Naive thymus-derived CD4-positive, alpha-beta T cell (primary cell): Measurements from ENCODE around the gene ANK3. TPM values are rescaled to one million over a fixed set of nuclear protein-coding genes. Genes with fewer than 3 reads are reported as not detected.

Experiments
- ATAC-seq: fragments of 150-1000 bp; cut with Tn5 transposase; 2 replicates; pipeline ENCODE4 v1.10.0; 2021; ENCODE audit warnings: mild to moderate bottlenecking, moderate library complexity
- CTCF ChIA-PET: fragments of 350-600 bp; sonication (Branson Sonifier 250); formaldehyde crosslinking; loops from one replicate; lab custom pipeline; 2021; ENCODE audit warnings: antibody characterized with exemption; lab: Charles Lee
- POLR2A ChIA-PET: fragments of 350-600 bp; sonication (Branson Sonifier 250); formaldehyde crosslinking; loops from one replicate; lab custom pipeline; 2021; ENCODE audit warnings: antibody characterized with exemption, inconsistent platforms; lab: Charles Lee
- DNase-seq, 9 donors: peaks; one replicate each; pipeline versions ENCODE4 v3.0.0 to v3.0.0-alpha.2; 2020 to 2022; ENCODE audit warnings: mixed read lengths in 1 of 9
- H3K27ac ChIP-seq: one replicate; pipeline ENCODE4 v1.7.0; 2013; ENCODE audit warnings: mild to moderate bottlenecking, low read depth, low read length, moderate library complexity
- H3K27me3 ChIP-seq, 2 donors: one replicate each; pipeline ENCODE4 v1.7.0; 2013; ENCODE audit warnings: low read length in 2 of 2, mild to moderate bottlenecking in 2 of 2, moderate library complexity in 2 of 2; ENCODE audit not compliant: control insufficient read depth in 2 of 2, insufficient read depth in 2 of 2
- H3K36me3 ChIP-seq, 3 experiments: 1 replicate in 2 of 3; 2 replicates in 1 of 3; pipeline ENCODE4 v1.7.0; 2013; ENCODE audit warnings: low read length in 3 of 3, mild to moderate bottlenecking in 3 of 3, moderate library complexity in 1 of 3; ENCODE audit not compliant: insufficient read depth in 3 of 3, control insufficient read depth in 2 of 3
- H3K4me1 ChIP-seq, 2 donors: one replicate each; pipeline ENCODE4 v1.7.0; 2013; ENCODE audit warnings: low read length in 2 of 2, mild to moderate bottlenecking in 2 of 2, moderate library complexity in 1 of 2; ENCODE audit not compliant: control insufficient read depth in 2 of 2, insufficient read depth in 2 of 2
- H3K4me3 ChIP-seq: 2 replicates; pipeline ENCODE4 v1.7.0; 2013; ENCODE audit warnings: mild to moderate bottlenecking, low read length
- H3K9me3 ChIP-seq, 3 experiments: 1 replicate in 2 of 3; 2 replicates in 1 of 3; pipeline ENCODE4 v1.7.0; 2013; ENCODE audit warnings: low read length in 3 of 3; ENCODE audit not compliant: control insufficient read depth in 2 of 3
- H3K27ac Mint-ChIP-seq, 9 donors: one replicate each; pipeline ENCODE4 v1.8.0; 2020 to 2022; ENCODE audit warnings: mixed read lengths in 9 of 9, mild to moderate bottlenecking in 8 of 9, moderate library complexity in 5 of 9, inconsistent platforms in 2 of 9
- H3K27me3 Mint-ChIP-seq, 5 donors: one replicate each; pipeline ENCODE4 v1.8.0; 2021 to 2022; ENCODE audit warnings: mixed read lengths in 5 of 5, mild to moderate bottlenecking in 1 of 5
- H3K36me3 Mint-ChIP-seq, 5 donors: one replicate each; pipeline ENCODE4 v1.8.0; 2020 to 2022; ENCODE audit warnings: mixed read lengths in 5 of 5, mild to moderate bottlenecking in 3 of 5, inconsistent platforms in 1 of 5
- H3K4me1 Mint-ChIP-seq, 7 donors: one replicate each; pipeline ENCODE4 v1.8.0; 2020 to 2022; ENCODE audit warnings: mixed read lengths in 7 of 7, mild to moderate bottlenecking in 3 of 7, inconsistent platforms in 1 of 7
- H3K4me3 Mint-ChIP-seq, 10 donors: one replicate each; pipeline ENCODE4 v1.8.0; 2020 to 2022; ENCODE audit warnings: mild to moderate bottlenecking in 10 of 10, mixed read lengths in 10 of 10, moderate library complexity in 6 of 10, inconsistent platforms in 2 of 10
- H3K9me3 Mint-ChIP-seq, 11 donors: one replicate each; pipeline ENCODE4 v1.8.0; 2020 to 2022; ENCODE audit warnings: mixed read lengths in 11 of 11, mild to moderate bottlenecking in 4 of 11, inconsistent platforms in 1 of 11, moderate library complexity in 1 of 11
- intact Hi-C, 2 donors: fragments of 100-400 bp; cut with micrococcal nuclease; formaldehyde crosslinking; loops; one replicate each; pipeline ENCODE4 v1.15.1; 2023
- polyA plus RNA-seq, 2 donors: library from polyadenylated mRNA; unstranded; fragments of 300-500 nt; fragmentation: Illumina TruSeq; gene quantifications; one replicate each; pipeline ENCODE4 v1.2.3, GENCODE V29; 2021
- total RNA-seq, 6 experiments: library from RNA in 5 of 6; stranded (reverse) in 5 of 6; gene quantifications; 1 replicate in 5 of 6; 2 replicates in 1 of 6; pipeline ENCODE4 v1.2.3 and lab custom pipeline; 2021 to 2026

The ANK3 gene
- total and polyA plus RNA-seq, 7 experiments from 2014 or later = 23.9 to 72.9 (median 61.4) TPM

DNA sequence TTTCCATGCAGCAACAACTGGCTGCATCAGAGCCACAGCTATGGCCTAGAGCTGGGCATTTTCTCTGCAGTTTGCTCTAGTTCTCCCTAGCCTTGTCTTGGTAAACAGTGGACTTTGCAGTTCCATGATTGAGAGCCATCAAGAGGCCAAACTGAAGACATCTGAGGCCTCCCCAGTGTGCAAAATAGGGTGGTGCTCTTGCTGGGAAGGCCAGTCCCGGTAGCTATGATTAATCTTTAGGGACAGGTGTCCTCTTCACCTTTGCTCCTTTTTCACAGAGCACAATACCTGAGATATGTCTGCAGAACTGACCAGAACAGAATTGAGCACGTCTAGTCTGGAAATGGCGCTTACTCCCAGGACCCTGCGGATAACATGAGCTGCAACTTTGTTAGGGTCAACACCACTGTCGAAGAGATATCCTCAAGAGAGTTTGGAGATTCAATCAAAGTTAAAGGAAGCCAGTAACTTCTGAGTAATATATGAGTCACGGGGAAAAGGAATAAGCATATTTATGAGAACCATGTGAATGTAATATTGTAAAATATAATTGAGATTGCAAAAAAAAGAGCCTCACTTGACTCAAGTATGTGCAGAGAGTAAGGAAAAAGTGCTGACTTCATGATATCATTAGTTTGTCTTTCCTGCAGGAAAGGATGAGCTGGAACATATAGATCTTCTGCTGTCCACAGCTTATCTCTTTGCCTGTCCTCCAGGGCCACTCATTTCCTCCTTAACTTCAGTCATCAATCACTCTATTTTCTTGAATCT is 76.7 kb downstream of the ANK3 start:
- no peaks in the 10 kb centered on the region for H3K9me3 ChIP-seq
- Mint-ChIP-seq H3K9me3 (no peaks in the 10 kb centered on the region), H3K36me3 (peaks cover 0 to 23% (median 6%) of the 10 kb centered on the region in 5 donors), H3K4me1 (peaks cover 0 to 18% (median 4%) of the 10 kb centered on the region in 7 donors), H3K4me3 (no peak overlapping the region), H3K27me3 (no peaks in the 10 kb centered on the region), H3K27ac (no peak overlapping the region)
- H3K27ac ChIP-seq = no peak overlapping the region
- ATAC-seq = no peak
- intact Hi-C loops = no loop called here
- H3K4me3 ChIP-seq = no peak overlapping the region
- H3K27me3 ChIP-seq = no peaks in the 10 kb centered on the region
- H3K4me1 ChIP-seq = no peaks in the 10 kb centered on the region
- no peaks in the 10 kb centered on the region for H3K36me3 ChIP-seq
- CTCF ChIA-PET = no interaction called here
- DNase-seq = no peak
- POLR2A ChIA-PET = no interaction called here

DNA sequence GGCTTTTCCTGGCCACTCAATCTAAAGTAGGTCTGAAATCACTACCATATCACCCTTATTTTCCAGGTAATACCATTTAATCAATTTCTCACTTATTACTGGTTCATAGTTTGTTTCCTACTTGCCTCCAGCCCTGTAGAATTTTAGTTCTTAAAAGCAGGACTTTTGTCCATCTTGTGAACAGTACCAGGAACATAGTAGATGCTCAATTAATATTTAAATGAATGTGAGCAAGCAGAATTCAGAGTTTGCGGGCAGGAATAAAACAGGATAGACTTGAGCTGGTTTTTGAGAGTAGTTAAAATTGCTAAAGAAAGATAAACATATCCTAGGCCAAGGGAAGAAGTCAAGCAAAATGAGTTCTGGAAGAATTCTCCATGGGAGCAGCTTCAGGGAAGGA is 77.9 kb downstream of the ANK3 start:
- Histone ChIP-seq H3K36me3 (no peaks in the 10 kb centered on the region), H3K4me3 (no peak overlapping the region), H3K9me3 (no peaks in the 10 kb centered on the region), H3K27me3 (no peaks in the 10 kb centered on the region), H3K4me1 (no peaks in the 10 kb centered on the region), H3K27ac (no peak overlapping the region)
- Mint-ChIP-seq H3K4me3 (no peak overlapping the region), H3K9me3 (no peaks in the 10 kb centered on the region), H3K36me3 (peaks cover 0 to 28% (median 9%) of the 10 kb centered on the region in 5 donors), H3K27me3 (no peaks in the 10 kb centered on the region), H3K27ac (no peak overlapping the region), H3K4me1 (peaks cover 0 to 18% (median 5%) of the 10 kb centered on the region in 7 donors)
- ChIA-PET POLR2A (no interaction called here), CTCF (no interaction called here)
- ATAC-seq (no peak), DNase-seq (no peak)
- intact Hi-C loops = no loop called here

DNA sequence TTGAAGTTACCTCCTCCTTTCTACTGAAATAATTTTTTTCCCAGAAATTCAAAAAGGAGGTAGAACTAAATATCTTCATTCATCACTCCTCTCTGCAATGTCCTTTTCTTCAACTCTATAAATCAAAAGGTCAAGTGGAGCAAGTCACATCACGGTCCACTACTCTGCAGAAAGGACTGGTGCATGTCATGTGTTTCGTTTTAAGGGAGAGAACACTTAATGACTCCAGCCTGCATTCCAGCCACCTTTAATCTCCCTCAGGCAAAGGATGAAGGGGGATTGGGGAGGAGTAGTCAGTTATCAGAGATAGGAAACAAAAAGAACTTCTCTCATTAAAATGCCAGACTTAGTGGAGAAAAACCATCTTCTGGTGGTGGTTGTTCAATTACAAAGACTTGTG is 78.9 kb downstream of the ANK3 start:
- POLR2A ChIA-PET = no interaction called here

GRCh38 chr10:60309891-60310290 is 79.8 kb downstream of the ANK3 start:
- ChIA-PET CTCF (no interaction called here), POLR2A (no interaction called here)
- intact Hi-C loops = no loop called here
- ATAC-seq (no peak), DNase-seq (no peak)
- Histone ChIP-seq H3K27ac (no peak overlapping the region), H3K9me3 (no peaks in the 10 kb centered on the region), H3K27me3 (no peaks in the 10 kb centered on the region), H3K4me1 (no peaks in the 10 kb centered on the region), H3K36me3 (no peaks in the 10 kb centered on the region), H3K4me3 (no peak overlapping the region)
- Mint-ChIP-seq H3K27me3 (no peaks in the 10 kb centered on the region), H3K4me1 (peaks cover 0 to 18% (median 9%) of the 10 kb centered on the region in 7 donors), H3K4me3 (no peak overlapping the region), H3K36me3 (peaks cover 0 to 28% (median 11%) of the 10 kb centered on the region in 5 donors), H3K27ac (no peak overlapping the region), H3K9me3 (no peaks in the 10 kb centered on the region)

More for the DNA sequence above, 78.9 kb downstream of the ANK3 start:
- H3K36me3 Mint-ChIP-seq = peaks cover 0 to 28% (median 13%) of the 10 kb centered on the region in 5 donors
- no peak overlapping the region for H3K27ac Mint-ChIP-seq
- DNase-seq (no peak), ATAC-seq (no peak)
- no peaks in the 10 kb centered on the region for H3K27me3 Mint-ChIP-seq
- Histone ChIP-seq H3K36me3 (no peaks in the 10 kb centered on the region), H3K9me3 (no peaks in the 10 kb centered on the region), H3K27ac (no peak overlapping the region), H3K27me3 (no peaks in the 10 kb centered on the region), H3K4me1 (no peaks in the 10 kb centered on the region), H3K4me3 (no peak overlapping the region)
- H3K4me1 Mint-ChIP-seq = peaks cover 0 to 18% (median 5%) of the 10 kb centered on the region in 7 donors
- H3K4me3 Mint-ChIP-seq = no peak overlapping the region
- CTCF ChIA-PET = no interaction called here
- intact Hi-C loops = no loop called here
- no peaks in the 10 kb centered on the region for H3K9me3 Mint-ChIP-seq

GRCh38 chr10:60309371-60309770 is 80.3 kb downstream of the ANK3 start:
- Histone ChIP-seq H3K27ac (no peak overlapping the region), H3K4me1 (no peaks in the 10 kb centered on the region), H3K4me3 (no peak overlapping the region), H3K27me3 (no peaks in the 10 kb centered on the region), H3K36me3 (no peaks in the 10 kb centered on the region), H3K9me3 (no peaks in the 10 kb centered on the region)
- Mint-ChIP-seq H3K27me3 (no peaks in the 10 kb centered on the region), H3K4me1 (peaks cover 0 to 18% (median 9%) of the 10 kb centered on the region in 7 donors), H3K9me3 (no peaks in the 10 kb centered on the region), H3K36me3 (peaks cover 0 to 25% (median 9%) of the 10 kb centered on the region in 5 donors), H3K4me3 (no peak overlapping the region), H3K27ac (no peak overlapping the region)
- POLR2A ChIA-PET = no interaction called here
- CTCF ChIA-PET = no interaction called here
- intact Hi-C loops = no loop called here
- DNase-seq (no peak), ATAC-seq (no peak)

DNA sequence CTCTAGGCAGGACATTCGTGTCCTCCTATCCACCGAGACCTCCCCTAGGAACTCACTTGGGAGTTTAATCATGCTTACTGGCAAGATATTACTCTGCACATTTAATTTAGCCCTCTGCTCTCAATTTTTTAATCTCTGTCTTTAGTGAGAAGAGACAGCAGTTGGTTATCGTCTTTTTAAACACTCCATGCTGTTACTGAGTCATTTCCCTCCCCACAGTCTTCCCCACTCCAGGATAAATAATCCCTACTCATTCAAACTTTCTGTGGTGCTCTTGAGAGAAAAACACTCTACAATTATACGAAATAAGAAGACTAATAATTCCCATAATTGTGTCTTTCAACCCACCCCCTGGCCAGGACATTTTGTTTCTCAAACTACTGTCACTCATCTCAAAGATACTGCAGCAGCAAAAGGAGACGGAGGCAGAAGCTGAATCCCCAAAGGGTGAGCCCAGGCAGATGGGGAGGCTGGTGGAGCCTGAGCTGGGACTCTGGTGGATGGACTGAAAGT is 84.2 kb downstream of the ANK3 start:
- ChIA-PET CTCF (no interaction called here), POLR2A (no interaction called here)
- Histone ChIP-seq H3K4me3 (no peak overlapping the region), H3K9me3 (no peaks in the 10 kb centered on the region), H3K4me1 (no peaks in the 10 kb centered on the region), H3K27me3 (no peaks in the 10 kb centered on the region), H3K27ac (no peak overlapping the region), H3K36me3 (no peaks in the 10 kb centered on the region)
- intact Hi-C loops = no loop called here
- no peak for ATAC-seq
- Mint-ChIP-seq H3K9me3 (peaks cover 0 to 1% (median 0%) of the 10 kb centered on the region in 11 donors), H3K27me3 (no peaks in the 10 kb centered on the region), H3K4me3 (no peak overlapping the region), H3K4me1 (peaks cover 0 to 35% (median 10%) of the 10 kb centered on the region in 7 donors), H3K27ac (no peak overlapping the region), H3K36me3 (peaks cover 0 to 12% (median 1%) of the 10 kb centered on the region in 5 donors)
- DNase-seq = no peak
